OCI-LY7 (cell line): ENCODE data around the gene YIPF5. TPM values are rescaled to one million over a fixed set of nuclear protein-coding genes. Genes with fewer than 3 reads are reported as not detected.

ENCODE experiments used
- BruUV-seq: library from RNA; stranded (reverse); fragments of 400-500 nt; replicated peaks from 2 replicates; lab custom pipeline; 2021; lab: Mats Ljungman, UMichigan
- CTCF ChIA-PET: fragments of 300-600 bp; sonication (Branson Sonifier 250); formaldehyde crosslinking; loops from one replicate; lab custom pipeline; 2022; ENCODE audit warnings: antibody characterized with exemption; ENCODE audit not compliant: unreplicated experiment; lab: Charles Lee
- POLR2A ChIA-PET: fragments of 300-600 bp; sonication (Branson Sonifier 250); formaldehyde crosslinking; loops from one replicate; lab custom pipeline; 2022; ENCODE audit warnings: antibody characterized with exemption; lab: Charles Lee
- DNase-seq: peaks from one replicate; pipeline ENCODE4 v3.0.0-alpha.2; 2015; ENCODE audit warnings: low spot score
- H2AFZ ChIP-seq: fragments of 200-600 bp; sonication (generic), shearing (Covaris generic); 2 replicates; pipeline ENCODE4 v1.6.1; 2014; ENCODE audit warnings: mild to moderate bottlenecking, antibody characterized with exemption, low read length, moderate library complexity
- H3K27ac ChIP-seq: fragments of 200-600 bp; sonication (generic); 2 replicates; pipeline ENCODE4 v1.5.1; 2014; ENCODE audit warnings: mixed run types, low read depth, mild to moderate bottlenecking, moderate library complexity, low read length, inconsistent platforms; ENCODE audit not compliant: poor library complexity, severe bottlenecking
- H3K36me3 ChIP-seq: fragments of 200-600 bp; sonication (generic); 2 replicates; pipeline ENCODE4 v1.6.1; 2014; ENCODE audit warnings: mild to moderate bottlenecking, antibody characterized with exemption, low read length, moderate library complexity, mixed read lengths; ENCODE audit not compliant: insufficient read depth
- H3K4me1 ChIP-seq: fragments of 200-600 bp; sonication (generic); 2 replicates; pipeline ENCODE4 v1.5.1; 2014; ENCODE audit warnings: mild to moderate bottlenecking, low read length; ENCODE audit not compliant: insufficient read depth, poor library complexity, severe bottlenecking
- H3K4me2 ChIP-seq: fragments of 200-600 bp; sonication (generic); 2 replicates; pipeline ENCODE4 v1.6.1; 2014; ENCODE audit warnings: mild to moderate bottlenecking, low read length
- H3K4me3 ChIP-seq: fragments of 200-600 bp; sonication (generic); 2 replicates; pipeline ENCODE4 v1.5.1; 2014; ENCODE audit warnings: mild to moderate bottlenecking, low read depth, low read length; ENCODE audit not compliant: poor library complexity, severe bottlenecking
- H3K79me2 ChIP-seq: fragments of 200-600 bp; sonication (generic); 2 replicates; pipeline ENCODE4 v1.6.1; 2016; ENCODE audit warnings: low read depth, mild to moderate bottlenecking, low read length, moderate library complexity, mixed read lengths; ENCODE audit not compliant: insufficient read depth
- H3K9me2 ChIP-seq: fragments of 200-600 bp; sonication (generic); 2 replicates; pipeline ENCODE4 v1.6.1; 2016; ENCODE audit warnings: mild to moderate bottlenecking, low read length, mixed read lengths; ENCODE audit not compliant: insufficient read depth
- H3K9me3 ChIP-seq: fragments of 200-600 bp; sonication (generic); 2 replicates; pipeline ENCODE4 v1.6.1; 2014; ENCODE audit warnings: mild to moderate bottlenecking, mixed run types, low read length, mixed read lengths
- H4K20me1 ChIP-seq: fragments of 200-600 bp; sonication (generic); 2 replicates; pipeline ENCODE4 v1.6.1; 2014; ENCODE audit warnings: mild to moderate bottlenecking, antibody characterized with exemption, low read length, moderate library complexity, mixed read lengths; ENCODE audit not compliant: insufficient read depth
- CTCF ChIP-seq: fragments of 200-600 bp; sonication (generic); conservative IDR thresholded peaks from 2 replicates; pipeline ENCODE4 v1.5.1; 2014; ENCODE audit warnings: mild to moderate bottlenecking, antibody characterized with exemption, low read length, moderate library complexity, mixed read lengths
- EZH2phosphoT487 ChIP-seq: fragments of 200-600 bp; sonication (generic); IDR thresholded peaks from 2 replicates; pipeline ENCODE4 v1.6.1; 2018; ENCODE audit warnings: low read depth, borderline replicate concordance, mild to moderate bottlenecking, mixed run types, antibody characterized with exemption, low read length, moderate library complexity, mixed read lengths
- intact Hi-C: fragments of 100-400 bp; cut with micrococcal nuclease; formaldehyde crosslinking; loops from one replicate; pipeline ENCODE4 v1.10.0; 2022; ENCODE audit not compliant: unreplicated experiment
- total RNA-seq, 2 experiments: library from RNA; depleted of rRNA in 1 of 2; stranded (reverse); fragments of >200 nt in 1 of 2; shearing (Covaris generic) in 1 of 2; gene quantifications; 2 replicates each; pipeline ENCODE4 v1.2.3, GENCODE V29; 2014 to 2022

Gene YIPF5
- total RNA-seq, 2 experiments from 2014 or later, result 11.9 to 23.1 TPM

GRCh38 chr5:144173766-144174165, 3.3 kb upstream of the YIPF5 start:
- Histone ChIP-seq H3K27ac (no peak overlapping the region), H3K9me3 (no peaks in the 10 kb centered on the region), H2AFZ (no peak overlapping the region), H3K4me3 (no peak overlapping the region), H4K20me1 (no peaks in the 10 kb centered on the region), H3K36me3 (peaks cover 2% of the 10 kb centered on the region; the same call in 1 of the 2 replicates), H3K4me1 (peaks cover 17% of the 10 kb centered on the region), H3K9me2 (no peaks in the 10 kb centered on the region), H3K79me2 (peaks cover 14% of the 10 kb centered on the region; the same call in 1 of the 2 replicates), H3K4me2 (no peak overlapping the region)
- intact Hi-C loops, result loop anchor here (10.0 kb wide), 1 partner anchor 769 kb away; the partner anchor contains the start of gene NR3C1
- BruUV-seq, result no TSS peak
- TF ChIP-seq EZH2phosphoT487, result no peak
- TF ChIP-seq CTCF, result no peak
- ChIA-PET CTCF (no interaction called here), POLR2A (interaction anchor here (1.5 to 5.7 kb wide), 2 partner anchors 10 to 13 kb away, joined by 5 to 58 read pairs; no protein-coding TSS in a partner anchor)
- DNase-seq, result no peak

- Histone ChIP-seq H3K36me3 (peaks cover 23% of the 10 kb centered on the region), H3K27ac (no peak overlapping the region), H3K4me1 (peaks cover 18% of the 10 kb centered on the region), H3K4me2 (peak overlapping the region; percentile 81), H3K4me3 (peak overlapping the region; percentile 77), H2AFZ (peak overlapping the region; percentile 80; the same call in 1 of the 2 replicates), H4K20me1 (no peaks in the 10 kb centered on the region), H3K9me3 (no peaks in the 10 kb centered on the region), H3K79me2 (peaks cover 18% of the 10 kb centered on the region; the same call in 1 of the 2 replicates), H3K9me2 (no peaks in the 10 kb centered on the region)
- TF ChIP-seq CTCF (no peak), EZH2phosphoT487 (no peak)
- BruUV-seq, result TSS peak; percentile 65
- CTCF ChIA-PET, result interaction anchor here (0.7 to 1.6 kb wide), 2 partner anchors 22 to 28 kb away, joined by 3 to 6 read pairs; no protein-coding TSS in a partner anchor
- intact Hi-C loops, result loop anchor here (10.0 kb wide), 1 partner anchor 765 kb away; the partner anchor contains the start of gene NR3C1
- POLR2A ChIA-PET, result interaction anchor here (0.7 to 5.7 kb wide), 6 partner anchors 11 to 1171 kb away, joined by 3 to 58 read pairs (median 8); no protein-coding TSS in a partner anchor
- DNase-seq, result no peak
Observed at GRCh38 chr5:144169904-144170275, 569 bp downstream of the YIPF5 start.

GRCh38 chr5:144167998-144168397, 2.5 kb downstream of the YIPF5 start:
- no peak for TF ChIP-seq CTCF
- no peak for TF ChIP-seq EZH2phosphoT487
- no peak overlapping the region for H2AFZ ChIP-seq
- H3K4me3 ChIP-seq, result no peak overlapping the region
- H3K27ac ChIP-seq, result no peak overlapping the region
- intact Hi-C loops, result no loop called here
- H3K4me2 ChIP-seq, result no peak overlapping the region
- peaks cover 18% of the 10 kb centered on the region; the same call in 1 of the 2 replicates for H3K79me2 ChIP-seq
- no peaks in the 10 kb centered on the region for H3K9me3 ChIP-seq
- no peak for DNase-seq
- H4K20me1 ChIP-seq, result no peaks in the 10 kb centered on the region
- H3K36me3 ChIP-seq, result peaks cover 40% of the 10 kb centered on the region
- H3K9me2 ChIP-seq, result no peaks in the 10 kb centered on the region
- H3K4me1 ChIP-seq, result peaks cover 18% of the 10 kb centered on the region
- BruUV-seq, result no TSS peak
- POLR2A ChIA-PET, result interaction anchor here (0.7 to 5.7 kb wide), 3 partner anchors 12 to 646 kb away, joined by 3 to 58 read pairs (median 4); no protein-coding TSS in a partner anchor
- CTCF ChIA-PET, result no interaction called here
